Activated naive CD4-positive, alpha-beta T cell (primary cell): Measurements from ENCODE around the gene ACTR8.

Experiments used
- DNase-seq, 4 experiments: peaks; one replicate each; lab custom pipeline; 2025; lab: John Stamatoyannopoulos, UW

ACTR8 gene

GRCh38 chr3:53835257-53835656 is 46.7 kb downstream of the ACTR8 start:
- DNase-seq, result no peak

- no peak for DNase-seq
Observed at GRCh38 chr3:53834429-53835095, 47.4 kb downstream of the ACTR8 start.

- DNase-seq, result no peak
Observed at GRCh38 chr3:53833700-53834099, 48.3 kb downstream of the ACTR8 start.

- DNase-seq, result no peak
Observed at GRCh38 chr3:53833053-53833645, 48.8 kb downstream of the ACTR8 start.

GRCh38 chr3:53830944-53831343 is 51.0 kb downstream of the ACTR8 start:
- no peak for DNase-seq

GRCh38 chr3:53829605-53830004 is 52.3 kb downstream of the ACTR8 start:
- no peak for DNase-seq

GRCh38 chr3:53828581-53828980 is 53.4 kb downstream of the ACTR8 start:
- no peak for DNase-seq

GRCh38 chr3:53826048-53826447 is 55.9 kb downstream of the ACTR8 start:
- DNase-seq, result no peak

GRCh38 chr3:53824795-53825194 is 57.2 kb downstream of the ACTR8 start:
- no peak for DNase-seq

GRCh38 chr3:53823956-53824657 is 57.8 kb downstream of the ACTR8 start:
- no peak for DNase-seq

GRCh38 chr3:53823026-53823955 is 58.7 kb downstream of the ACTR8 start:
- DNase-seq, result no peak

- DNase-seq, result no peak
Observed at GRCh38 chr3:53822331-53822741, 59.6 kb downstream of the ACTR8 start.

- DNase-seq, result no peak
Observed at GRCh38 chr3:53821631-53822121, 60.3 kb downstream of the ACTR8 start.

- no peak for DNase-seq
Observed at GRCh38 chr3:53820756-53821580, 61.0 kb downstream of the ACTR8 start.

- DNase-seq, result no peak
Observed at GRCh38 chr3:53820084-53820483, 61.9 kb downstream of the ACTR8 start.

GRCh38 chr3:53819163-53819868 is 62.6 kb downstream of the ACTR8 start:
- DNase-seq, result no peak

- DNase-seq, result no peak
Observed at GRCh38 chr3:53818221-53819162, 63.5 kb downstream of the ACTR8 start.

- DNase-seq, result no peak
Observed at GRCh38 chr3:53817809-53818208, 64.1 kb downstream of the ACTR8 start.

- no peak for DNase-seq
Observed at GRCh38 chr3:53817211-53817610, 64.7 kb downstream of the ACTR8 start.
